Erythroblast (primary cell): ENCODE results near the gene ZNF124.

Experiments
- GATA1 ChIP-seq: IDR thresholded peaks from 2 replicates; pipeline ENCODE4 v1.6.1; 2011; ENCODE audit warnings: low read depth, mild to moderate bottlenecking, control low read depth, low read length, moderate library complexity
- POLR2A ChIP-seq: IDR thresholded peaks from 2 replicates; pipeline ENCODE4 v1.6.1; 2011; ENCODE audit warnings: mild to moderate bottlenecking, low read length

GRCh38 chr1:247211339-247211738 is 39.5 kb upstream of the ZNF124 start:
- TF ChIP-seq POLR2A (no peak), GATA1 (no peak)
